Stimulated activated CD8-positive, alpha-beta memory T cell treated with anti-CD3 and anti-CD28 coated beads, Interleukin-12 subunit alpha, Interleukin-12 subunit beta, amount 100 ng/mL, for 4 hours (primary cell): ENCODE measurements around the gene SLC17A3.

Experiments used
- DNase-seq: peaks from one replicate; pipeline ENCODE4 v3.0.0-alpha.2; 2020; ENCODE audit warnings: low read depth

SLC17A3 gene

DNA sequence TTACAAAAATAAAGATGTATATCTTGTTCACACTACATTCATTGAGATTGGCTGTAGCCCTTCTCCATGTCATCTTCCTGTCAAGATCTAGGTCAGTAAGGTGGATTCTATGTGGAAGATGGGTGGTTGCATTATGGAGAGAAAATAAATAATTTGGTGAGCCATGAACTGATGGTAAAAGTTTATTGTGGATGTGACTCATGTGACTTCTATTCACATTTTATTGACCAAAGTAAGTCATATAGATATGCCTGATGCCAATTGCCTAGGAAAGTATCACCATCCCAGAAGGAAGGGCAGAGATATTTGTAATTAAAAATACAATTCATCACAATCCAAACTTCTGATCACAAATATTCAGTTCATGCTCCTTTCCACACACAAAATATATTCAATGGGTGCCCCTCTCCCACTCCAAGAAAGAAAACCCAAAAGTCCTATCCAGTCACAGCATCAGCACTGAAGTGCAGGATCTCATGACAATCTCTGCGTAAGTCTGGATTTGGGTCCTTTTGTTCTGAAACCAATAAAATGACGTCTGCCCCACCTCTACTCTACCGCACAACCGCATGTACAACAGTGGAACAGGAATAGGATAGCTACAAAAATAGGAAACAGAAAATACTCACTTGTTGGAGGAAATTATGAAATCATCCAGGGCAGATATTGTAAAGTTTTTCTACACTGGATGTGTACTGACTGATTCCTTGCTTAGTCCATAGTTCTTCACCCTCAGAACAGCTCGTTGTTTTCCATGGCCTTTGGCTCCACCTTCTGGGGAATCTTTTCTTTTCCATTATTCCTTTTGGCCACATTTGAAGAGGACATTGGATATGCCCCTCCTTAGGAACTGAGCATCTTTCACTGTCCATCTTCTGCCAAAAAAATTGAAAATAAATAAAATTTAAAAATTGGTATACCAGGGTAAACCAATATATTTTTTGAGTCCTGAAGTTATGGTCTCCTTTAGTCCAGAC is 16.1 kb upstream of the SLC17A3 start:
- no peak for DNase-seq

DNA sequence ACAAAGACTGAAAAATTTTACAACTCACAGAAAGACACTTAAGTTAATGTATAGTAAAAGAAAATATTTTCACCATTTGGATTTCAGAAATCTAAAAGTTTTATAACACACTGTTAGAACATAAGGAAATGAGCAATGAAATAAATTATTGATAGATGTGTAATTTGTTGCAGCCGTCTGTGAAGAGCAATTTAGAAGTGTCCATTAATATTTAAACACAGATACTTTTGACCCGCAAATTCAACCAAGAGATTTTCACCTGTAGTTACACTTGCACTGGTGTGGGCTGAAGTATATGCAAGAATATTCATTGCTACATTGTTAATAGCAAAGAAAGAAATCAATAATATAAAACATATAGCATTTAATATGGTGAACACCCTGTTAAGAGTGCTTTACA is 14.6 kb upstream of the SLC17A3 start:
- DNase-seq: no peak

DNA sequence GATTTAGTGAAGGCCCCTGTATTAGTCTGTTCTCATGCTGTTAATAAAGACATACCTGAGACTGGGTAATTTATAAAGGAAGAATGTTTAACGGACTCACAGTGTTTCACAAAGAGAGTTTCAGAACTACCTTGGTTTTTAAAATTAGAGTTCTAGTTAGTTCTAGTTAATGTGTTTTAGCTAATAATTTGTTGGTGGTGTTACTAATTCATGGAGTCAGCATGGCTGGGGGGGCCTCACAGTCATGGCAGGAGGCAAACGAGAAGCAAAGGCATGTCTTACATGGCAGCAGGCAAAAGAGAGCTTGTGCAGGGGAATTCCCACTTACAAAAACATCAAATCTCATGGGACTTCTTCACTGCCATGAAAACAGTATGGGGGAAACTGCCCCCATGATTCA is 12.0 kb upstream of the SLC17A3 start:
- DNase-seq: no peak

DNA sequence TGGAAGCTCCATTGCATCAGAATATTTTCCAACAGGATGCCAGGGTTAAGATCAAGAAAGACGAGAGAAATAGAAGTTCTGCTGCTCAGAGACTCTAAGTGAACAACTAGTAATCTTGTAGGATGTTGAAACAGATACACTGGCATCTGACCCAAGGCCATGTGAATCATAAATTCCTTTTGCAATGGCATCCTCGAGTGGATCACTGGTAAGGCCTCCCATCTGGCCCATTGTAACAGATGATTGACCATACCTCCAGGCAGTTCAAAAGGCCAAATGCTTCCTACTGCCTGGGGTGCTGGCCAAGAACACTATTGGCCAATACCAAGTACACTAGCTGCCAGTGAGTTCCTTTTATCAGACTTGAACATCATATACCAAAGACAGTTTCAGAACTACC is 9.9 kb upstream of the SLC17A3 start:
- DNase-seq: no peak

DNA sequence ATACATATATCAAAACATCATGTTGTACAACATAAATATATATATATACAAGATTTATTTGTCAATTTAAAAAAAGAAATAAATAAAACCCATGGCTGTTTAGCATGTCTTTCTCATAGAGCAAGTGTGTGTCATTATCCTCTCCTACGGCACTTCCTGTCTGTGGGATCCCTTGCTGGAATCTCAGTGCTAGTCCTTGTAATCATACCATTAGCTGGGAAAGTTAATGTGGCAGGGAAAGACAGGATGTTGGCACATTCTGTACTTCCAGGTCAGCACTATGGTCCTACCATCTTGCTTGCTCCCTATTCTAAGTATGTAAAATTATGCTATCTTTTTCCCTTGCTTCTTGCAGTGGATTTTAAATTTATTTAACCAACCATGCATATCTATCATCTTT is 9.5 kb upstream of the SLC17A3 start:
- no peak for DNase-seq

DNA sequence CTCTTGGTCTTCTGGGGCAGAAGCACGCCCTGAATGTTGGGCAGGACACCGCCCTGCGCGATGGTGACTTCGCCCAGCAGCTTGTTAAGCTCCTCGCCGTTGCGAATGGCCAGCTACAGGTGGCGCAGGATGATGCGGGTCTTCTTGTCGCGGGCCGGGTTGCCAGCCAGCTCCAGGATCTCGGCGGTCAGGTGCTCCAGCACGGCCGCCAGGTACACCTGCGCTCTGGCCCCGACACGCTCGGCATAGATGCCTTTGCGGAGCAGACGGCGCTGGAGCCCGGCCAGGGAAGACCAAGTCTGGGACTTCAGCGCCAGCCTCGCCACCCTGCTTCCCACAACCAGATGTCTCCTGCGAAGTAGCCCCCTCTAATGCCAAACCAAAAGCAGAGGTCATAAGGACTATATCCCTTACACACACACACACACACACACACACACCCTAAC is 8.0 kb upstream of the SLC17A3 start:
- peak; percentile 20 for DNase-seq

DNA sequence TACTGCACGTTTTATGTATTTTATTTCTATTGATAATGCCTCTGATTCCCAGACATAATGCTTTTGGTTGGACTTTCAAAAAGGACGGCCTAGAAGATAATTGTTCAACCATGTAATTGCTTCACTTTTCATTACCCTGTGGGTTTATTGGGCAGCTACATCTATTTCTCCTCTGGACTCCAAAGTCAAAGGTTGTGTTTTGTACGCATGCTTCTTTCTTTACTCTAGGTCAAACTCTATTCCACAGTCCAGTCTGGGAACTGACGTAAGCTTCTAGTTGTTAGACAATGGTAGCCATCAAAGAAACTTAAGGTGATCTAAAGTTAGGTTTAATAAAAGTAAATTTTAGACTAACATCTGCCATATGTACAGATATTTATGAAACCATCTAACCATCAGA is 6.6 kb upstream of the SLC17A3 start:
- no peak for DNase-seq

DNA sequence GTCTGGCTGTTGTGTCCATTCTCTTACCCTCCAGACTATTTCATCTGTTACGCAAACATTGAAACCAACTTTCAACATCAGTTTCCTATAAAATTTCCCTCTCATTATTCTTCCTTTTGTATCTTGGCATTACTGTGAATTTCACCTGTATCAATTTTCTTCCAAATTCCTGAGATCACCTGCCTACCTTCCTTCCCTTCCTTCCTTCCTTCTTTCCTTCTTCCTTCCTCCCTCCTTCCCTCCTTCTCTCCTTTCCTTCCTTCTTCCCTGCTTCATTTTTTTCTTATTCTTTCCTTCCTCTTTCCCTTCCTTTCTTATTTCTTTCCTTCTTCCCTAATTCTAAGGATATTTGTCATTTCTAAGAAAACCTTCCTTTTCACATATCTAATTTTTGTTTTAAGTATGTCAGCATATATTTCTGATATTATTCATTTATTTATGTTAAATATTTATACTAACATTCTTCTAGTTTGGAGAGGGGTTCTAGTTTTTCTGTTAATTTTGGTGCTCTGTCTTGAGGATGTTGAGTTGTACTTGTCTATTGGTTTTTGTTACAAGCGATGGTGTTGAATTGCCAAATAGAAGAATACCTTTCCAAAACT is 4.8 kb upstream of the SLC17A3 start:
- DNase-seq: no peak

DNA sequence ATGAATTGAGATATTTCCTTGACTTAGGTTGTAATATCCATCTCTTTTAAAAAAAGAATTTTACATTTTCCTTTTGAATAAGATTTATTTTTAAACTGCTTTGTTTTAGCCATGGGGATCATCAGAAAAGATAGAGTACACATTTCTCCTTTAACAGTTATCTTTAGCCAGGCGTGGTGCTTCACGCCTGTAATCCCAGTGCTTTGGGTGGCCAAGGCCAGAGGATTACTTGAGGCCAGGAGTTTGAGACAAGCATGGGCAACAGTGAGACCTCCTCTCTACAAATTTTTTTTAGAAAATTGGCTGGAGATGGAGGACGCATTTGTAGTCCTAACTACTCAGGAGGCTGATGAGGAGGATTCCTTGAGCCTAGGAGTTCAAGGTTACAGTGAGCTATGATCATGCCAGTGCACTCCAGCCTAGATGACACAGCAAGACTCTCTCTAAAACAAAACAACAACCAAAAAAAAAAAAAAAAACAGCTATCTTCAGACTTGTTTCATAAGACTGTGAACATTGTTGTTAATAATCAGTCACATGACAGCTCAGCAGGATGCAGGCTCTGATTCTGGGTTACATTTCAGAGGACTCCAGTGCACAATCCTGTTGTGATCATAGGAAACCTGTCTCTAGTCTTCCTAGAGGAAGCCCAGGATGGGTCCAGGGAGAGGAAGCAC is 2.0 kb upstream of the SLC17A3 start:
- no peak for DNase-seq

DNA sequence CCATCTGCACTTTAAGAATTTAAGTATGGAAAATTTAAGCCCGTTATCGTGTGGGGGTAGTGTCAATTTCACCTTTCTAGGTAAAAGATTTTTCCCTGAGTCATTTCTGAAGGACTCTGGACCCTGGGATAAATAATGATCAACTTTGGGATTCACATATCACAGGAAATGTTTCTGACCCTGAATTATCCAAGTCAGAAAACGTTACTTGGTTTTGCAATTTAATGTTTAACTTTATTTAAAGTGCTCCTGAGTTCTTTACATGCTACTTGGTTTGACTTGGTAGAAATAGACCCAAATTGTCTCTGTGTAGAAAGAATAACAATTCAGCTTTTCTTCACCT is 1.5 kb upstream of the SLC17A3 start:
- DNase-seq: no peak

DNA sequence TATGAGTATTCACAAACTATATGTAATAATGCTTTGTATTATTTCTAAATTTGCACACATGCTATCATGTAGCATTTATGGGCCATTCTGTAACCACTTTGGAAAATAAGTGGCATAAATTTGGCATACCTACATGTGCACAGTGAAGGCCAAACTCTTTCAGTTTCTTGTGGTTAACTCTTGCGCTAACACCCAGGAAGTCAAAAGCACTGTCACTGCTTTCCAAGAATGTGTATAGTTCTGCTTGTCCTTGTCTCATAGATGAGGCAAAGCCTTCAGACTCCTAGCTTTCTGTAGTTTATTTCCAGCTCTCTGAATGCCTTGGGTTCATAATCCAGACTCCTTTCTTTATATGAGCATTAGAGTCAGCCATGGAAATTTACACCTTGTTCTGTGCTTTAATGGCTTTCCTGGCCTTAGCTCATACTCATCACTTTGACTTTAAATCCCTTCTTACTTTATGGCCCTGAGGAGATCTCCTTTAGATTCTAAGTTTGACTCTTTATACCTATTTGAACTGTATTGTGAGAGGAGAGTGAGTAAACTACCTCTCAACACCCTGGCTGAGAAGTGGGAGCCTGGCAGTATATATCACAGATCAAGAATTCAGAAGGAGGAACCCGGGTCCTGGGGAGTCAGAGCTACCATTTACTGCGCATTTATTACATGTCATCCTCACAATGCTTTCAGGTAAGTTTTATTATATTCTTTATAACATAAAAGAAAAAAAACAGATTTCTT is 949 bp upstream of the SLC17A3 start:
- no peak for DNase-seq

DNA sequence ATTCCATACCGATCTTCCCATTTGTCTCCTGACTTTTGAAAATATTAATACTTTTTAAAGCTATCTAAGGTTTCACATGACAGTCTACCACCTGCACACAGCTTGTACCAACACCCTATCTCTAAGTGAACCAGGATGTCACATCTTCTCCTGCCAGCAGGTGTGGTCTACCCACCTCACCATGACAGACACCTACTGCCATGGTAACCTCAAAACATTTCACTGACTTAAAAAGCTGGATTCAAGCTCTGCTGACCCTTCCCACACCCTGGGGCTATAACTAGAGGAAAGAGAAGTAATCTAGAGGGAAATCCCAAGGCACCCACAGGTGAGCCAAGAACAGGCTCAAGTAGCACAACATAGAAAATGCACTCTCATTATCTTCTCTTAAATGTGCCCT is 1.2 kb downstream of the SLC17A3 start:
- no peak for DNase-seq

DNA sequence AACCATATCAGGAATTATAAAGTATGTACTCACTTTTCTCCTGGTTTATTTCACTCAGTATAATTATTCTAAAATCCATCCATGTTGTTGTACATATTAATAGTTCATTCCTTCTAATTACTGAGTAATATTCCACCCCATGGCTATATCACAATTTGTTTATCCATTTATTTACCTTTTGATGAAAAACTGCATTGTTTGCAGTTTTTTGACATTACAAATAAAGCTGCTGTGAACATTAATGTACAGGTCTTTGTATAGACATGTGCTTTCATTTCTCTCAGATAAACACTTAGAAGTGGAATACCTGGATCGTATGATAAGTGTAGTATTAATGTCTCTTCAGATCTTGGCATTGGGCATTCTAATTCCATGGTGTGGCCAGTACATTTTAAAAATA is 4.2 kb downstream of the SLC17A3 start:
- DNase-seq: no peak

DNA sequence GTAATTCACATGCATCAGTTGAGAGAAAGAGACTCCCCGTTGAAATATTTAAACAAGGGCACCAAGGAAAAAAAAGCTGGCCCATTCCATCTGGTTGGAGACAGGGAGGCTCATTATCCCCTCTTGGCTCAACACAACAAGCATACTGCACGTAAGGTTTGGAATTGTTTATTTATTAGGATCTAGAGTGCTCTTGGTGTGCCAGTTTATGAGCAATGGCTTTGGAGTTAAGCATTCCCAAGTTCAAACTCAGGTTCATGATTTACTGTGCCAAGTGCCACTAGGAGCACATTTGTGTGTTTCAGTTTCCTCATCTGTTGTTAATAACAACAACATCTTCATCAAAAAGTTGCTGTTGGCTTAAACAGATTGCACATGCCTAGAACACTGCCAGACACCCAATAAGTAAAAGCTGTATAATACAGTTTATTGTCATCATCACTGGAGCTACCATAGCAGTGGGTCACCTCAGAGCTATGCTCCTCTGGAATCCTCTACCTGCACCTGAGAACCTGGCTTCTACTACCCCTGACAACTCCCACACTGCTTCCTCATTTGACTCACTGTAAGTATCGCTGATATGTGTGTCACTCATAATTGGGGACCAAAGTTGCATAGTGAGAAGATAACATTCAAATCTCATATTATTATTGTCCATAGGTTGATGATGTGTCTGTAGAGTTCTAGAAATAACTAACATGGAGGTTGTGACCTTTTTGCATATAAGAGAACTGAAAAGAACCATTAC is 5.4 kb downstream of the SLC17A3 start:
- DNase-seq: no peak

DNA sequence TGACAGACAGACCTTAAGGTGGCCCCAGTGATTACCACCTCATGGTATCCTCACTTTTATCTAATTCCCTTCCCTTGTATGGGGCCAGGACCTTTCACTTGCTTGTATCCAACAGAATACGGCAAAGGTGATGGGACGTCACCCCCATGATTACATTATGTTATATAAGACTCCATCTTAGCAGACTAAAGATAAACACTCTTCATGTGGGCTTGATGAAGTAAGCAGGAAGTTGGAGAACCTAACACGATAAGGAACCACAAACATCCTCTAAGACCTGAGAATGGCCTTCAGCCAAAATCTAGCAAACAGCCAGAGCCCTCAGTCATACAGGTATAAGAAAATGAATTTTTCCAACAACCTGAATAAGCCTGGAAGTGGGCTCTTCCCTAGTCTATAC is 8.0 kb downstream of the SLC17A3 start:
- DNase-seq: no peak

DNA sequence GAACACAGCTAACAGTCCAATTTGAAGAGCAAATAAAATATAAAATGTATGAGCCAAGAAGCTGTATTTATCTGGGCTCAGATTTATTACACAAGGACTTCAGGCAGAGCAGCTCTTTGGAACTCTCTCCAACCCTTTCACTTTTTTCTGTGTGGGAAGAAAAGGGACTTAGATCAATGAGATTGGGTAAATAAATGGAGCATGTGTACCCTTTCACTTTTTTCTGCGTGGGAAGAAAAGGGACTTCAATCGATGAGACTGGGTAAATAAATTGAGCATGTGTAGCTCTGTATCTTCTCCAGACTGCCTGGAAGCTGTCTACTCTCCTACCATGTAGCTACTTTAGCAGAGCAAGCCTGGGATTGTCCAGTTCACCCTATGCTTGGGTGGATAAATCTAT is 10.7 kb downstream of the SLC17A3 start:
- no peak for DNase-seq

DNA sequence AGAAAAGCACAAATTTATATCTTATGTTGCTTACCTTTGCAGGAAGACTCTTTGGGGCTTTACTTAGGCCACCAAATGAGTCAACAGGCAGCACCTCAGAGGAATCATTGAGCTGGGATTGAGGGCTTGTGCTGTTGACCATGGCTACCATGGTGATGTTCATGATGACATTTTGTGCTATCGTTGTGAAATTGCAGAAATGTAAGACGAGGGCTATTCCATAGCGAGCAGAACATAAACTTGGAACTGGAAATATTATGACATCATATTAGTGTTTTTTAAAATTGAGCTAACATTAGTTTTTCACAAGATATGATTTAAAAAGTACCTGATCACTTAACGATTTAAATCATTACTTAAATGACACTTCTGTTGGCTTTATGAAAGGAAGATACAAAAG is 11.8 kb downstream of the SLC17A3 start:
- no peak for DNase-seq

DNA sequence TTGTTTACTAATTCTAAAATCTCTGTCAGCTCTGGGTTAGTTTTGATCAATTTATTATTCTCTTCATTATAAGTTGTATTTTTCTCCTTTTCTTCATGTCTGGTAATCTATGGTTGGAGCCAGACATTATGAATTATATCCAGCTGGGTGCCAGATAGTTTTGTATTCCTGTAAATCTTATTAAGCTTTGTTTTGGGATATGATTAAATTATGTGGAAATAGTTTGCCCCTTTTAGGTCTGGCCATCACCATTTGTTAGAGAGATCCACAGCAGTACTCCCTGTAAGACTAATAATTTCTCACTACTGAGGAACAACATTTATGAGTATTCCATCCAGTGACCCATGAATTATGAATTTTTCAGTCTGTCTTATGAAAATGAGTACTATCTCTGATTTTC is 21.3 kb downstream of the SLC17A3 start:
- no peak for DNase-seq

DNA sequence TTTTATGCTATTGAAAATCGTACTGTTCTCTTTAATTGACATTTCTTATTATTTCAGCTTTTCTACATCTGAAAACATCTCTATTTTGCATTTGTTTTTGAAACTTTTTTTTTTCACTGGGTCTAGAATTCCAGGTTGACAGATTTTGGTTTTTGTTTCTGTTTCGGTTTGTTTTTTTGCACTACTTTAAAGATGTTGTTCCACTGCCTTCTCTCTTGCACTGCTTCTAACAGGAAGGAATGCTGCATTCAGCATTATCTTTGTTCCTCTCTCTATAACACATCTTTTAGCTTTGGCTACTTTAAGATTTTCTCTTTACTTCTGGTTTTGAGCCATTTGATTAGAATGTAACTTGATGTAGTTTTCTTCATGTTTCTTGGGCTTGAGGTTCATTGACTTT is 22.1 kb downstream of the SLC17A3 start:
- no peak for DNase-seq

DNA sequence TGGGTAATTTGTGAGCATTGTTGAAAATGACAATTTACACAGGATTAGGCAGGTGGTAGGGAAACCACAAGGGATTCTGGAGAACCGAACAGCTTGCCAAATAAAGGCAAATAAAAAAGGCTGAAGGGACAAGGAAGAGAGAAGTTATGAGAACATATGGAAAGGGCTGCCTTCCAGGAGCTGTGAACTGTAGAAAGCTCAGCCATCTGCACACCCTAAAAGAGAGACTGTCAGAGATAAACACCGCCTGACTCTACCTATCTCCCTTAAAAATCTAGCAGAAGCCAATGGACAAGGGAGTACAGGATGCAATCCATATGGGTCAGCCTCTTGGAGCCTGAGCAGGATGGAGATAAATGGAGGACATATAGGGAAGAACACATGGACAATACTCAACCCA is 29.5 kb downstream of the SLC17A3 start:
- DNase-seq: no peak

DNA sequence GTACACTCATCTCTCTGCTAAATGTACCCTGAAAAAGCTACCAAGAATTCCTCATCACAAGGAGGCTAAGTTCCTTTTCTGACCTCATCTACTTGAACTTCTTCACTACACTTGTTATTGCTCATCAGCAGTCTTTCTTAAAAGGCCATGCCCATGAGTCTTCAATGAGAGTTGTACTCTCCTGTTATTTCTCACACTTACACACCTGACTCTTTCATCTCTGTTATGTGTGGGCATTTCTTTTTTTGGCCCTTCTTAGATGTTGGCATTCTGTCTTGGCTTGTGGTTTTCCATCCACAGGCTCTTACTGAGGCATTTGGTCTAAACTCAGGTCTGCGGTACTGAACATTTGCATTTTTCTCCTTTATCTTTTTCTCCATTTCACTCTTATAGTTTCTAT is 31.5 kb downstream of the SLC17A3 start:
- no peak for DNase-seq
